ENCODE data around the gene LRRC59. TPM values are rescaled to one million over a fixed set of nuclear protein-coding genes. Genes with fewer than 3 reads are reported as not detected.
A peak's percentile ranks its signal among the peaks of the same experiment; 100 is the strongest.

LRRC59 gene
- total RNA-seq, 1 experiment from 2014 or later, result 106 TPM

DNA sequence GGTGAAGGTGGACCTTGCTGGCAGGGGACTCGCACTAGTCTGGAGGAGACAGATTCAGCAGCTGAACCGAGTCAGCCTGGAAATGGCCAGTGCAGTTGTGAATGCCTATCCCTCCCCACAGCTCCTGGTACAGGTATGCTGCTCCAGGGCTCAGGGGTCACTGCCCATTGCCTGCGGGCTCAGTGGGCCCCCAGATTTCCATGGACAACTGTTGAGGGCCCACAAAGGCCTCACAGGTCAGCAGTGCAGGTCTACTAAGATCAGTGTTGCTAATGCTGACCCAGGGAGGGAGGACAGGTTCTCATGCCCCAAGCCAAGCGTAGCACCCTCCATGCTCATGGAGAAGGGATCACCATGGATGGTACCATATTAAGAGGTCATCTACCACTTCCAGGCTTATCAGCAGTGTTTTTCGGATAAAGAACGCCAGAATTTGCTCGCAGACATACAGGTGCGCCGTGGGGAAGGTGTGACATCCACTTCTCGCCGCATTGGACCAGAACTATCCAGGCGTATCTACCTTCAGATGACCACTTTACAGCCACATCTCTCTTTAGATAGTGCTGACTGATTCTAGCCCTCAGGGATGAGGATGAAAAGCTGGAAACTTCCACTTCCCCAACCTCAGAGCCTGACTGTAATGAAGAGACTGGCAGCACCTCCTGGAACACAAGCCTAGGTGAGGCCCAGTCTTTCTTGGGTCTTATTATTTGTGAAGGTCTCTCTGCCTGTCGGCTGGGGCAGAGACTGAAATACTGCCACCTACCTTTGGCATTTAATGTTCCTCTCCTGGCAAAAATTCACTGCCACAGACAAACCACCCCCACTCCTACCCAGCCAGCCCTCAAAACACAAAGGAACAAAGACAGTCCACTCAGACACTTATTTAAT is 16.7 kb downstream of the LRRC59 start:
- no peak for DNase-seq
- no peak overlapping the region for H4K5ac ChIP-seq (ENCODE audit: insufficient read length, low read depth, low read length)
- Mint-ChIP-seq H3K27me3 (ENCODE audit: low read depth) (no peaks in the 10 kb centered on the region), H3K27ac (peak overlapping the region in 2 of 3 experiments; percentile 10 to 65; a peak in 3 of 7 replicates), H3K4me3 (no peak overlapping the region), H3K36me3 (ENCODE audit: insufficient read depth in 1 of 3, low read depth in 3 of 3) (peaks cover 20 to 78% (median 76%) of the 10 kb centered on the region in 3 experiments; a peak in 6 of 7 replicates), H3K4me1 (no peaks in the 10 kb centered on the region), H3K9me3 (no peaks in the 10 kb centered on the region)
- no peaks in the 10 kb centered on the region for H3K23me2 ChIP-seq (ENCODE audit: insufficient read length, low read depth, low read length, poor library complexity, severe bottlenecking)
- H3K27me3 ChIP-seq (ENCODE audit: insufficient read depth, low read length), result no peaks in the 10 kb centered on the region
- H3K79me2 ChIP-seq (ENCODE audit: insufficient read depth, low read length), result no peaks in the 10 kb centered on the region
- H4K91ac ChIP-seq (ENCODE audit: insufficient read length, low read depth, low read length), result no peak overlapping the region
- no peak overlapping the region for H3K4me2 ChIP-seq (ENCODE audit: insufficient read depth, insufficient read length, low read length)
- no peak overlapping the region for H2BK5ac ChIP-seq (ENCODE audit: insufficient read length, low read length)
- no peak overlapping the region for H3K56ac ChIP-seq (ENCODE audit: insufficient read length, low read depth, low read length)
- H2BK20ac ChIP-seq (ENCODE audit: low read depth, low read length, poor library complexity, severe bottlenecking), result no peak overlapping the region
- H2BK120ac ChIP-seq (ENCODE audit: low read depth, low read length, poor library complexity, severe bottlenecking), result no peak overlapping the region
- H3T11ph ChIP-seq (ENCODE audit: low read length), result no peak overlapping the region
- no peaks in the 10 kb centered on the region for H3K9me3 ChIP-seq (ENCODE audit: control insufficient read depth, low read depth, low read length)
- H3K4me1 ChIP-seq (ENCODE audit: insufficient read depth, low read length), result no peaks in the 10 kb centered on the region
- no peak overlapping the region for H3K23ac ChIP-seq (ENCODE audit: insufficient read length, low read depth, low read length)
- no peak overlapping the region for H3K14ac ChIP-seq (ENCODE audit: insufficient read depth, low read length)
- no peak overlapping the region for H3K27ac ChIP-seq (ENCODE audit: insufficient read length, low read depth, low read length)
- H4K8ac ChIP-seq (replicated peaks; ENCODE audit: insufficient read length, low read depth, low read length), result no peak overlapping the region
- H2AK5ac ChIP-seq (ENCODE audit: insufficient read length, low read length), result no peak overlapping the region
- no peak overlapping the region for H3K18ac ChIP-seq (ENCODE audit: insufficient read length, low read depth, low read length)
- H2BK15ac ChIP-seq (ENCODE audit: low read depth, low read length), result no peak overlapping the region
- no peak overlapping the region for H3K9ac ChIP-seq (ENCODE audit: extremely low read depth, insufficient read length, low read length)
- H2BK12ac ChIP-seq (ENCODE audit: insufficient read length, low read depth, low read length), result no peak overlapping the region
- H2AFZ ChIP-seq (ENCODE audit: low read length), result no peak overlapping the region
- H4K20me1 ChIP-seq (ENCODE audit: control insufficient read depth, insufficient read depth, insufficient read length), result no peaks in the 10 kb centered on the region
- H3K4ac ChIP-seq (ENCODE audit: low read depth, low read length), result no peak overlapping the region
- WGBS (ENCODE audit: extremely low coverage, insufficient read length, low lambda C conversion rate), result no CpG with 5 or more reads among the region's 13 CpGs
- no peaks in the 10 kb centered on the region for H3K79me1 ChIP-seq (ENCODE audit: insufficient read depth, low read depth, low read length, poor library complexity, severe bottlenecking)
- TF ChIP-seq, protein P1, sequence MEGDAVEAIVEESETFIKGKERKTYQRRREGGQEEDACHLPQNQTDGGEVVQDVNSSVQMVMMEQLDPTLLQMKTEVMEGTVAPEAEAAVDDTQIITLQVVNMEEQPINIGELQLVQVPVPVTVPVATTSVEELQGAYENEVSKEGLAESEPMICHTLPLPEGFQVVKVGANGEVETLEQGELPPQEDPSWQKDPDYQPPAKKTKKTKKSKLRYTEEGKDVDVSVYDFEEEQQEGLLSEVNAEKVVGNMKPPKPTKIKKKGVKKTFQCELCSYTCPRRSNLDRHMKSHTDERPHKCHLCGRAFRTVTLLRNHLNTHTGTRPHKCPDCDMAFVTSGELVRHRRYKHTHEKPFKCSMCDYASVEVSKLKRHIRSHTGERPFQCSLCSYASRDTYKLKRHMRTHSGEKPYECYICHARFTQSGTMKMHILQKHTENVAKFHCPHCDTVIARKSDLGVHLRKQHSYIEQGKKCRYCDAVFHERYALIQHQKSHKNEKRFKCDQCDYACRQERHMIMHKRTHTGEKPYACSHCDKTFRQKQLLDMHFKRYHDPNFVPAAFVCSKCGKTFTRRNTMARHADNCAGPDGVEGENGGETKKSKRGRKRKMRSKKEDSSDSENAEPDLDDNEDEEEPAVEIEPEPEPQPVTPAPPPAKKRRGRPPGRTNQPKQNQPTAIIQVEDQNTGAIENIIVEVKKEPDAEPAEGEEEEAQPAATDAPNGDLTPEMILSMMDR (conservative IDR thresholded peaks at IDR 0.05), result peak; percentile 18; the same call in 2 of the 3 replicates
